Adrenal gland (tissue), 12 donors: ENCODE measurements around the gene APIP. TPM values are rescaled to one million over a fixed set of nuclear protein-coding genes. Genes with fewer than 3 reads are reported as not detected.

Experiments used
- DNase-seq, 7 donors: peaks; one replicate each; pipeline ENCODE4 v3.0.0-alpha.2; 2019 to 2020
- H3K27ac ChIP-seq, 5 donors: fragments of 200-600 bp; sonication (generic) in 4 of 5; 1 replicate in 3 of 5; 2 replicates in 2 of 5; pipeline versions ENCODE4 v1.5.1 to v1.8.0; 2016 to 2020; ENCODE audit warnings: mild to moderate bottlenecking in 1 of 5
- H3K27me3 ChIP-seq: fragments of 200-600 bp; 2 replicates; pipeline ENCODE4 v1.8.0; 2021
- H3K36me3 ChIP-seq, 2 donors: fragments of 200-600 bp; replicated peaks in 1 of 2; 1 replicate in 1 of 2; 2 replicates in 1 of 2; pipeline versions ENCODE4 v1.5.1 to v1.8.0; 2018 to 2022
- H3K4me1 ChIP-seq, 2 donors: fragments of 200-600 bp; replicated peaks in 1 of 2; 1 replicate in 1 of 2; 2 replicates in 1 of 2; pipeline versions ENCODE4 v1.5.1 to v1.8.0; 2018 to 2021
- H3K4me3 ChIP-seq, 4 donors: fragments of 200-600 bp; sonication (generic) in 3 of 4; one replicate each; pipeline ENCODE4 v1.5.1; 2016 to 2018
- H3K9me3 ChIP-seq, 3 donors: fragments of 200-600 bp; sonication (generic) in 1 of 3; replicated peaks in 1 of 3; 1 replicate in 2 of 3; 2 replicates in 1 of 3; pipeline versions ENCODE4 v1.5.1 to v1.8.0; 2016 to 2021
- CTCF ChIP-seq, 6 experiments: fragments of 450-650 bp in 4 of 6; fragments of 200-600 bp in 2 of 6; sonication (generic) in 1 of 6; IDR thresholded peaks; 1 replicate in 5 of 6; 2 replicates in 1 of 6; pipeline versions ENCODE4 v1.5.1 to v1.8.0; 2016 to 2021; ENCODE audit warnings: antibody characterized with exemption in 6 of 6, mild to moderate bottlenecking in 2 of 6, moderate library complexity in 1 of 6
- POLR2A ChIP-seq, 2 donors: fragments of 450-650 bp; IDR thresholded peaks; one replicate each; pipeline ENCODE4 v1.6.1; 2017; ENCODE audit warnings: antibody characterized with exemption in 2 of 2, mild to moderate bottlenecking in 2 of 2, moderate library complexity in 1 of 2
- WGBS, 4 donors: extraction: QIAGEN DNeasy Blood & Tissue Kit in 2 of 4; methylation state at CpG; one replicate each; pipeline versions ENCODE4 v1.1.5 to v1.1.7; 2013 to 2017; 5-methylcytosine and 5-hydroxymethylcytosine counted together
- intact Hi-C, 2 donors: fragments of 100-400 bp; cut with DNase I; formaldehyde crosslinking; loops; one replicate each; pipeline versions ENCODE4 v1.14.1 to v1.15.0; 2022 to 2023
- polyA plus RNA-seq, 3 donors: library from polyadenylated mRNA; stranded (reverse); fragments of 200-250 nt in 2 of 3; fragments of 350-450 nt in 1 of 3; fragmentation: Illumina TruSeq in 1 of 3; extraction: RNeasy Lipid Tissue Mini Kit (QIAGEN cat#74804) in 1 of 3; gene quantifications; one replicate each; pipeline ENCODE4 v1.2.3, GENCODE V29; 2013 to 2014
- total RNA-seq, 9 donors: library from RNA; depleted of rRNA in 4 of 9; stranded (reverse); fragments of >200 nt in 4 of 9; fragments of 120-200 nt in 1 of 9; fragmentation: NEBNext Ultra II Directional in 1 of 9; extraction: Animal tissue kit (Norgen Biotek cat#: 25700) in 1 of 9; gene quantifications; one replicate each; pipeline versions ENCODE4 v1.1.0 to v1.2.4, GENCODE V29; 2013 to 2023
- donor health status: healthy with polysubstance abuse.
- donor health status: Bipolar disorder and iron deficiency.
- donor health status: DM: yes; HTN: yes; CAD: no.
- donor health status: DM: no; HTN: no; CAD: no.
- donor health status: DM: no; HTN: no; CAD: no.
- donor health status: DM: yes; HTN: yes; CAD: no.

Gene APIP
- total and polyA plus RNA-seq, 12 donors: 17.0 to 102 (median 48.5) TPM

GRCh38 chr11:34850334-34850733 is 65.8 kb downstream of the APIP start:
- no peak for TF ChIP-seq POLR2A (IDR thresholded peaks at IDR 0.05)
- no peak for TF ChIP-seq CTCF (IDR thresholded peaks at IDR 0.05)
- 57 to 76% (median 63%) methylated on average over 4 of the region's 4 CpGs for WGBS, 4 donors

GRCh38 chr11:34846467-34846866 is 69.7 kb downstream of the APIP start:
- no peaks in the 10 kb centered on the region for H3K36me3 ChIP-seq
- H3K4me3 ChIP-seq: no peak overlapping the region
- TF ChIP-seq CTCF (IDR thresholded peaks at IDR 0.05) (no peak), POLR2A (IDR thresholded peaks at IDR 0.05) (no peak)
- H3K27ac ChIP-seq: no peak overlapping the region
- no peak for DNase-seq
- 82 to 91% (median 87%) methylated on average over 2 to 3 of the region's 3 CpGs for WGBS, 4 donors
- H3K4me1 ChIP-seq: no peaks in the 10 kb centered on the region
- intact Hi-C loops: no loop called here
- H3K27me3 ChIP-seq: no peaks in the 10 kb centered on the region
- H3K9me3 ChIP-seq: no peaks in the 10 kb centered on the region

More at GRCh38 chr11:34850334-34850733, 65.8 kb downstream of the APIP start:
- intact Hi-C loops: no loop called here
- Histone ChIP-seq H3K36me3 (no peaks in the 10 kb centered on the region), H3K9me3 (no peaks in the 10 kb centered on the region), H3K27ac (no peak overlapping the region), H3K27me3 (no peaks in the 10 kb centered on the region), H3K4me3 (no peak overlapping the region), H3K4me1 (no peaks in the 10 kb centered on the region)
- DNase-seq: peak in 1 of 7 donors; percentile 5

- Histone ChIP-seq H3K4me1 (no peaks in the 10 kb centered on the region), H3K4me3 (no peak overlapping the region), H3K27me3 (no peaks in the 10 kb centered on the region), H3K36me3 (no peaks in the 10 kb centered on the region), H3K9me3 (no peaks in the 10 kb centered on the region), H3K27ac (no peak overlapping the region)
- intact Hi-C loops: no loop called here
- DNase-seq: no peak
- 87 to 88% (median 88%) methylated on average over 3 to 5 of the region's 5 CpGs for WGBS, 4 donors
- no peak for TF ChIP-seq POLR2A (IDR thresholded peaks at IDR 0.05)
- no peak for TF ChIP-seq CTCF (IDR thresholded peaks at IDR 0.05)
Measured at GRCh38 chr11:34844463-34845112, 71.6 kb downstream of the APIP start.

- Histone ChIP-seq H3K4me1 (no peaks in the 10 kb centered on the region), H3K36me3 (no peaks in the 10 kb centered on the region), H3K27ac (no peak overlapping the region), H3K27me3 (no peaks in the 10 kb centered on the region), H3K4me3 (no peak overlapping the region), H3K9me3 (no peaks in the 10 kb centered on the region)
- intact Hi-C loops: no loop called here
- no peak for DNase-seq
- TF ChIP-seq POLR2A (IDR thresholded peaks at IDR 0.05) (no peak), CTCF (IDR thresholded peaks at IDR 0.05) (no peak)
Measured at GRCh38 chr11:34843271-34843670, 72.9 kb downstream of the APIP start.
